Body of pancreas (tissue), 4 donors: ENCODE data around the gene UTP25. TPM values are rescaled to one million over a fixed set of nuclear protein-coding genes. Genes with fewer than 3 reads are reported as not detected.
A peak's percentile ranks its signal among the peaks of the same experiment; 100 is the strongest.

Experiments used
- ATAC-seq: fragments of 150-250 bp; one replicate; pipeline ENCODE4 v1.9.1; 2016
- DNase-seq, 4 donors: peaks; one replicate each; pipeline ENCODE4 v3.0.0-alpha.2; 2019
- H3K27ac ChIP-seq, 4 donors: fragments of 200-600 bp; sonication (generic); 1 replicate in 3 of 4; 2 replicates in 1 of 4; pipeline versions ENCODE4 v1.5.1 to v1.6.1; 2016 to 2019; ENCODE audit warnings: mild to moderate bottlenecking in 1 of 4, mixed read lengths in 1 of 4, moderate library complexity in 1 of 4
- H3K27me3 ChIP-seq, 2 donors: fragments of 200-600 bp; sonication (generic); one replicate each; pipeline ENCODE4 v1.6.0; 2016; ENCODE audit warnings: mild to moderate bottlenecking in 1 of 2
- H3K36me3 ChIP-seq, 2 donors: fragments of 200-600 bp; sonication (generic); replicated peaks in 1 of 2; 2 replicates each; pipeline ENCODE4 v1.5.1; 2016; ENCODE audit warnings: low read depth in 2 of 2; ENCODE audit not compliant: insufficient read depth in 1 of 2
- H3K4me1 ChIP-seq: fragments of 200-600 bp; sonication (generic); one replicate; pipeline ENCODE4 v1.6.0; 2016
- H3K4me3 ChIP-seq, 2 donors: fragments of 200-600 bp; sonication (generic); 1 replicate in 1 of 2; 2 replicates in 1 of 2; pipeline ENCODE4 v1.5.1; 2016 to 2019
- H3K9me3 ChIP-seq, 3 donors: fragments of 200-600 bp; sonication (generic); 1 replicate in 2 of 3; 2 replicates in 1 of 3; pipeline ENCODE4 v1.5.1; 2016
- POLR2A ChIP-seq, 3 donors: fragments of 450-650 bp; IDR thresholded peaks; one replicate each; pipeline ENCODE4 v1.6.1; 2016; ENCODE audit warnings: antibody characterized with exemption in 3 of 3, mild to moderate bottlenecking in 2 of 3
- WGBS, 2 donors: methylation state at CpG; one replicate each; pipeline ENCODE4 v1.1.5; 2017; 5-methylcytosine and 5-hydroxymethylcytosine counted together
- intact Hi-C: fragments of 100-400 bp; cut with DNase I; formaldehyde crosslinking; loops from one replicate; pipeline ENCODE4 v1.15.1; 2023
- total RNA-seq, 2 donors: library from RNA; depleted of rRNA; stranded (reverse); fragments of >200 nt; gene quantifications; one replicate each; pipeline ENCODE4 v1.1.0, GENCODE V29; 2016
- TF ChIP-seq, protein P1 (sequence below), 7 experiments: fragments of 450-650 bp in 4 of 7; fragments of 200-600 bp in 3 of 7; sonication (generic) in 3 of 7; IDR thresholded peaks; one replicate each; pipeline ENCODE4 v1.5.1; 2016 to 2019; ENCODE audit warnings: antibody characterized with exemption in 7 of 7

Gene UTP25
- total RNA-seq, 2 donors from 2014 or later = 2.0 to 5.7 TPM

GRCh38 chr1:209800984-209801834 lies 26.6 kb upstream of the UTP25 start:
- no peak for TF ChIP-seq POLR2A (IDR thresholded peaks at IDR 0.05)
- TF ChIP-seq, protein P1, sequence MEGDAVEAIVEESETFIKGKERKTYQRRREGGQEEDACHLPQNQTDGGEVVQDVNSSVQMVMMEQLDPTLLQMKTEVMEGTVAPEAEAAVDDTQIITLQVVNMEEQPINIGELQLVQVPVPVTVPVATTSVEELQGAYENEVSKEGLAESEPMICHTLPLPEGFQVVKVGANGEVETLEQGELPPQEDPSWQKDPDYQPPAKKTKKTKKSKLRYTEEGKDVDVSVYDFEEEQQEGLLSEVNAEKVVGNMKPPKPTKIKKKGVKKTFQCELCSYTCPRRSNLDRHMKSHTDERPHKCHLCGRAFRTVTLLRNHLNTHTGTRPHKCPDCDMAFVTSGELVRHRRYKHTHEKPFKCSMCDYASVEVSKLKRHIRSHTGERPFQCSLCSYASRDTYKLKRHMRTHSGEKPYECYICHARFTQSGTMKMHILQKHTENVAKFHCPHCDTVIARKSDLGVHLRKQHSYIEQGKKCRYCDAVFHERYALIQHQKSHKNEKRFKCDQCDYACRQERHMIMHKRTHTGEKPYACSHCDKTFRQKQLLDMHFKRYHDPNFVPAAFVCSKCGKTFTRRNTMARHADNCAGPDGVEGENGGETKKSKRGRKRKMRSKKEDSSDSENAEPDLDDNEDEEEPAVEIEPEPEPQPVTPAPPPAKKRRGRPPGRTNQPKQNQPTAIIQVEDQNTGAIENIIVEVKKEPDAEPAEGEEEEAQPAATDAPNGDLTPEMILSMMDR (IDR thresholded peaks at IDR 0.05) = no peak
- H3K27ac ChIP-seq = peak overlapping the region; percentile 57 to 80 (median 72)

DNA sequence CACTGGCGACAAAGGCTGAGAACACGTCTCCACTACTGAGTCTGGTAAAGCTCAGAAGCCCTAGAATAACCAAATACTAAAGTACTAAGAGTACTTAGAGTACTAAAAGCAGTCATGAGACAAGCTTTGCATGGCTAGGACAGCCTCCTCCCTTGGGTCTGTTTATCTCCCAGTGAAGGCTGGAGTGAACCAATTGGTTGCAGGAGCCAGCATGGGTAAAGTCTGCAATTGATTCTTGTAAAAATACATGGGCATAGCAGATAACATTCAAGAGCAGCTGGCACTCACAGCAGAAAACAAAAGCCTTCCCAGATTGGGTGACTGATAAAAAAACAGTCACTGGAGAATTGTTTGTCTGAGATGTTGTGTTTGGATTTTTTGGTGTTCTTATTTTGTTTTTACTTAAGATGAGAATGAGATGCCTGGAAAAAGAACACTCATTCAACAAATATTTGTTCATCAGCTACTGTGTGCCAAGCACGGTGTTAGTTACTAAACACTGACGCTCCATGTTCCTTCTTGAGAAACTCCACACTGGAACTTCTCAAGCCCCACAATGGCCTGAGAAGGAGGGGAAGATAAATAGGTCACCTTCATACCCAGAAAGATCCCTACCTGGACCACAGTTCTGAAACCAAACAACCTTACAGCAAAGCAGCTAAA lies 25.5 kb upstream of the UTP25 start:
- peak; percentile 18 for ATAC-seq
- peak in 3 of 4 donors; percentile 31 to 49 (median 41) for DNase-seq
- peak overlapping the region; percentile 57 to 80 (median 72) for H3K27ac ChIP-seq
- no peaks in the 10 kb centered on the region for H3K9me3 ChIP-seq
- no peaks in the 10 kb centered on the region for H3K27me3 ChIP-seq
- peaks cover 0 to 2% of the 10 kb centered on the region in 2 donors for H3K36me3 ChIP-seq
- 49 to 53% methylated on average over 4 of the region's 4 CpGs for WGBS, 2 donors
- TF ChIP-seq POLR2A (IDR thresholded peaks at IDR 0.05) = no peak
- TF ChIP-seq, protein P1 (IDR thresholded peaks at IDR 0.05) = no peak
- H3K4me1 ChIP-seq = peaks cover 52% of the 10 kb centered on the region
- no peak overlapping the region for H3K4me3 ChIP-seq
- intact Hi-C loops = no loop called here

More at GRCh38 chr1:209800984-209801834, 26.6 kb upstream of the UTP25 start:
- WGBS, 2 donors = 55 to 66% methylated on average over 5 of the region's 5 CpGs
- no peaks in the 10 kb centered on the region for H3K27me3 ChIP-seq
- H3K4me3 ChIP-seq = no peak overlapping the region
- peaks cover 53% of the 10 kb centered on the region for H3K4me1 ChIP-seq
- ATAC-seq = peak; percentile 10
- H3K36me3 ChIP-seq = peaks cover 0 to 2% of the 10 kb centered on the region in 2 donors
- intact Hi-C loops = no loop called here
- DNase-seq = peak in 1 of 4 donors; percentile 19
- H3K9me3 ChIP-seq = no peaks in the 10 kb centered on the region

- H3K4me3 ChIP-seq = no peak overlapping the region
- WGBS, 2 donors = 57 to 76% methylated on average over 4 of the region's 4 CpGs
- intact Hi-C loops = no loop called here
These were observed 25.0 kb upstream of the UTP25 start for GRCh38 chr1:209802780-209803152.

DNA sequence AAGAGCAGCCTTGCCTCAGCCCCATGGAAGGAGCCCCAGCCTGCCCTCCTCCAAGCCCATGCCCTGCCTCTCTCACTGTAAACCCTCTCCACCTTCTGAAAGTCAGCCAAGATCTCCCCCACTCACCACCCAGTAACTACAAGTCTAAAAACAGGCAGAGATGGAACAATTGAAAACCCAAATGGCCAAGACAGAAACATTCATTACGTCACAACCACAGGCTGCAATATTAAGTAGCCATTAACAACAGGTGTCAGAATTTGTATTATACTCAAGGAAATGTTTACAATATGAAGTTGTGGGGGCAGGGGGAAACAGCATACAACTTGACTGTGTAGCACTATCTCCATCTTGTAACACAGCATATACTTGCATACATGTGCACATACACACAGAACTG lies 24.2 kb upstream of the UTP25 start:
- peaks cover 52% of the 10 kb centered on the region for H3K4me1 ChIP-seq

More at GRCh38 chr1:209802780-209803152, 25.0 kb upstream of the UTP25 start:
- Histone ChIP-seq H3K36me3 (peaks cover 0 to 2% of the 10 kb centered on the region in 2 donors), H3K27me3 (no peaks in the 10 kb centered on the region), H3K27ac (peak overlapping the region; percentile 57 to 80 (median 72)), H3K9me3 (no peaks in the 10 kb centered on the region), H3K4me1 (peaks cover 52% of the 10 kb centered on the region)
- no peak for TF ChIP-seq POLR2A (IDR thresholded peaks at IDR 0.05)
- TF ChIP-seq, protein P1 (IDR thresholded peaks at IDR 0.05) = no peak
- DNase-seq = no peak
- no peak for ATAC-seq

More for the DNA sequence above, 24.2 kb upstream of the UTP25 start:
- H3K27me3 ChIP-seq = no peaks in the 10 kb centered on the region
- H3K4me3 ChIP-seq = no peak overlapping the region
- intact Hi-C loops = no loop called here
- peak overlapping the region in 2 of 4 donors; percentile 76 to 80 for H3K27ac ChIP-seq
- ATAC-seq (no peak), DNase-seq (no peak)
- no peaks in the 10 kb centered on the region for H3K9me3 ChIP-seq
- H3K36me3 ChIP-seq = peaks cover 0 to 2% of the 10 kb centered on the region in 2 donors
- 40 to 59% methylated on average over 1 of the region's 1 CpG for WGBS, 2 donors
- TF ChIP-seq, protein P1 (IDR thresholded peaks at IDR 0.05) = no peak
- no peak for TF ChIP-seq POLR2A (IDR thresholded peaks at IDR 0.05)
